GM12872 (cell line): Measurements from ENCODE around the gene HIKESHI.

Experiments
- TF ChIP-seq, protein P1 (sequence below): IDR thresholded peaks from 3 replicates; pipeline ENCODE4 v1.5.1; 2011; ENCODE audit warnings: low read depth, mild to moderate bottlenecking, low read length, moderate library complexity; ENCODE audit not compliant: insufficient read depth

HIKESHI gene

DNA sequence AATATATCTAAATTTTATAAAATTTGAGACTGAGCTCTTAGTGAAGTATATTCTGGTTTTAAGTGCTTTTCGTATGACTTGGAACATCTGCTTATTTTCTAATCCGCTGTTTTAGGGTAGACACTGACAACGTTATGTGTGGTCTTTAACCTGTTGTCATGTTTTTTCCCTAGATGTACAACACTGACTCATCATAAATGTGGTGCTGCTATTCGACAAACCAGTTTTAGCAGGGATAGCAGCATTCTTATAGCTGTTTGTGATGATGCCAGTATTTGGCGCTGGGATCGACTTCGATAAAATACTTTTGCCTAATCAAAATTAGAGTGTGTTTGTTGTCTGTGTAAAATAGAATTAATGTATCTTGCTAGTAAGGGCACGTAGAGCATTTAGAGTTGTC, 23.8 kb upstream of the HIKESHI start:
- TF ChIP-seq, protein P1, sequence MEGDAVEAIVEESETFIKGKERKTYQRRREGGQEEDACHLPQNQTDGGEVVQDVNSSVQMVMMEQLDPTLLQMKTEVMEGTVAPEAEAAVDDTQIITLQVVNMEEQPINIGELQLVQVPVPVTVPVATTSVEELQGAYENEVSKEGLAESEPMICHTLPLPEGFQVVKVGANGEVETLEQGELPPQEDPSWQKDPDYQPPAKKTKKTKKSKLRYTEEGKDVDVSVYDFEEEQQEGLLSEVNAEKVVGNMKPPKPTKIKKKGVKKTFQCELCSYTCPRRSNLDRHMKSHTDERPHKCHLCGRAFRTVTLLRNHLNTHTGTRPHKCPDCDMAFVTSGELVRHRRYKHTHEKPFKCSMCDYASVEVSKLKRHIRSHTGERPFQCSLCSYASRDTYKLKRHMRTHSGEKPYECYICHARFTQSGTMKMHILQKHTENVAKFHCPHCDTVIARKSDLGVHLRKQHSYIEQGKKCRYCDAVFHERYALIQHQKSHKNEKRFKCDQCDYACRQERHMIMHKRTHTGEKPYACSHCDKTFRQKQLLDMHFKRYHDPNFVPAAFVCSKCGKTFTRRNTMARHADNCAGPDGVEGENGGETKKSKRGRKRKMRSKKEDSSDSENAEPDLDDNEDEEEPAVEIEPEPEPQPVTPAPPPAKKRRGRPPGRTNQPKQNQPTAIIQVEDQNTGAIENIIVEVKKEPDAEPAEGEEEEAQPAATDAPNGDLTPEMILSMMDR: no peak

DNA sequence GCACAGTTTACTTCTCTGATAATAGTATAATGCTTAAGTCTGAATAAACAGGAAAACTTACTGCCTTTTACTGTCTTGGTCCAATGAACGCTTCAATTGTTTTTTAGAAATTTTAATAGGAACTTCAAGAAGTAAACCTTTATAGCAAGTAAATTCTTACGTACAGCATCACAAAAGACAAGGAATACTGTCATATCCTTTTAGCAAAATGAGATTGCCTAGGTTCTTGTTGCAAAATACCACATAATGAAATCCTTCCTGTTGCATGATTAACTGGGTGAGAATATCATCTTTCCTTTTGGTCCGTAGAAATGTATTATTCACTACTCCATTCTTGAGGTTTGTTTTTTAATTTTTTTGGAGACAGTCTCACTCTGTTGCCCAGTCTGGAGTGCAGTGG, 22.3 kb upstream of the HIKESHI start:
- TF ChIP-seq, protein P1: no peak

DNA sequence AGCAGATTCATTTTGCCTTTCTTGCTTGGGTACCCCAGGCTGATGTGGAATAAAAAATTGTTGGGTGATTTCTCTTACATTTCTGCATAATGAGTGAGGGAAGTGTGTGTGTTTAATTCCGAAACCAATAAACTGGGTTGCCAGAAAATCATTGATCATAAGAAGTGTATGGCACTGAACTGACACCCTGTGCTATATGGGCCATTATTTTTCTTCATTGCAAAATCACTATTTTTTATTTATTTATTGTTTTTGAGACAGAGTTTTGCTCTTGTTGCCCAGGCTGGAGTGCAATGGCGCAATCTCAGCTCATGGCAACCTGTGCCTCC, 14.6 kb upstream of the HIKESHI start:
- TF ChIP-seq, protein P1: no peak

DNA sequence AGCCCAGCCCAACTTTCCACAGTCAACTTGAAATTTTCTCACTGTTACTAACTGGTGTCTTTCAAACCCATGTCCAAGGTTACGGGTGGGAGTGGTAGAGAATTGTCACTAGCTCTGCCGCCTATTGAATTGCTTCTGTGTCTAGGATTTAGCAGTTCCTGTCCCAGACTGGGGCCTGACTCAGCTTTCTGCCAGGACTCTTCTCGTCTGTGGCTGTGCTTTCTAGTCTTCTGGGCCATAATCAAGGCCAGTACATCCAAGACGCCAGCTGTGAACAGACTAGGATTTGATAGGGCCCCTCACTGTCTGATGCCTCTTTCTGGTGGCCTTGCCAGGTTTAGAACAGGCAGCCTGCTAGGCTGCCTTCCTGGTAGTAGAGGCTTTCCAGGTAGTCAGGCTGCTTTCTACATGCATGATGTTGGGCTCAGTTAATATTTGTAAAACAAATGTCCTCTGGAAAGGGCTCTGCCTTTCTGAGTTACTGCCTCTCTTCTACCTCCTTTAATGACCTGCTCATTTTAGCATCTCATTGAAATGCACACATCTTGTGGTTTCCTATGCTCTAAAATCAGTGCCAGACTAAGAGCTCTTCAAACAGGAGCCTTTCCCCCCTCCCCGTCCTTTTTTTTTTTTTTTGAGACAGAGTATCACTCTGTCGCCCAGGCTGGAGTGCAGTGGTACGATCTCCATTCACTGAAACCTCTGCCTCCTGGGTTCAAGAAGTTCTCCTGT, 13.1 kb upstream of the HIKESHI start:
- TF ChIP-seq, protein P1: no peak

DNA sequence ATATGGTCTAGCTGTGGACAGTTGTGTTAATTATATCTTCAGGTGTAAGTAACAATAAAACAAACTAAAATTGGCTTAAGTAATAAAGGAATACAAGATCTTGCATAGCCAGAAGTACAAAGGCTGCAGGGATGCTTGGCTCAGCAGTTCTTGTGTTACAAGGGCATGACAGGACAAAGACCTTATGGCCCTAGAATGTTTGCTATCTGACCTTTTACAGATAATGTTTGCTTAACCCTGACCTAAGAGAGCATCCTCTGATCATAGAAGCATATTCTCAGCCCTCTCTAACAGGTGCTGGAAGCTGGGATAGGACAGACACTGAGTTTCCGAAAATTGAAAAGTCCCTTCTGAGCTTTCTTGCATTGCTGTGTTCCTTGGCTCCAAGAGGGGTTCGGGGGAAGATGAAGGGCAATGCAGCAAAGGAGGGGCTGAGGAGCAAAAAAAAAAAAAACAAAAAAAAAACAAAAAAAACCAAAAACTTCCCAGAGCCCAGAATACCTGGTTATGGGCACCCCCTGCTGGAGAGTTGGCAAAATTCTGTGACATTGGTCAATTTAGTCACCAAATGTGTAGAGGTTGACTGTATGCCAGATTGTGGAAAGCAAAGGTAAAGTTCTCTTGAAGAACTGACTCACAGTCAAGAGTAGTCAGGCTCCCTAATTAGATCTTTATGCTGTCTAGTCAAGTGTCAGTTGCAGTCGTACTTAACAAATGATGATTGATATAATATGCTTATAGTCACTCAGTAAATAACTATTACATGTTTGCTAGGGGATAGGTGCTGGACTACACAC, 10.4 kb upstream of the HIKESHI start:
- TF ChIP-seq, protein P1: peak; percentile 76

DNA sequence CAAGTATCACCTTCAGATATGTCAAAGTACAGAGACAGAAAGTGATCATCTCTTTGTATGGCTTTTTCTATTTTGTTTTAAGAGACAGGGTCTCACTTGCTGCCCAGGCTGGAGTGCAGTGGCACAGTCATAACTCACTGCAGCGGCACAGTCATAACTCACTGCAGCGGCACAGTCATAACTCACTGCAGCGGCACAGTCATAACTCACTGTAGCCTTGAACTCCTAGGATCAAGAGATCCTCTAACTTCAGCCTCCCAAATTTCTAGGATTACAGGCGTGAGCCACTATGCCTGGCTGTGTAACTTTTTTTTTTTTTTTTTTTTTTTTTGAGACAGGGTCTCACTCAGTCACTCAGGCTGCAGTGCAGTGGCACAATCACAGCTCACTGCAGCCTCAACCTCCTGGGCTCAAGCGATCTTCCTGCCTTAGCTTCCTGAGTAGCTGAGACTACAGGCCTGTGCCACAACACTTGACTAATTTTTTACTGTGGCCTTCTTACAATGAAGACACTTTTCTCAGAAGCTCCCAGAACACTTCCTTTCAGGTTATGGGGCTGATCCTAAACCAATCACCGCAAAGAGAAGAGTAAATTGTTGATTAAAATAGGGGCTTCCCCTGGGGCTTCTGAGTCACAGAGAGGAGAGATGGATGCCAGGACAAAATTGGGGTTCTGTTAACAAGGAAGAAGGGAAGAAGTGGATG, 9.0 kb upstream of the HIKESHI start:
- TF ChIP-seq, protein P1: no peak

DNA sequence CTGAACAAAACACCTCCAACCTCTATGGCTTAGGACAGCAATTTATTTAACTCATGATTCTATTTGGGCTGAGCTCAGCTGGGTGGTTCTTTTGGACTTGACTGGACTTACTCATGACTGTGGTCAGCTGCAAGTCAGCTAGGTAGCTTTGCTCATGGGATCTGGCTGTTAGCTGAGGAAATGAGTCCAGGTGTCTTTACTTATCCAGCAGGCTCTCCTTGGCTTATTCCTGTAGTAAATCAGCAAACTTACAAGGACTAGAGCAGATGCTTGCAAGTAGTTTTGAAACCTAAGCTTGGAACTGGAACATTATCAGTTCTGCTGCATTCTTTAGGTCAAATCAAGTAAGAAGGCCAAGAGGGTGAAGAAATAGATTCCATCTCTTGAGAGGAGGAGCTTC, 8.0 kb upstream of the HIKESHI start:
- TF ChIP-seq, protein P1: no peak
